HEK293 (cell line): ENCODE data around the gene MSH5.

ENCODE experiments used
- CTCF ChIA-PET: fragments of 350-600 bp; formaldehyde crosslinking; extraction: SDS; loops from one replicate; lab custom pipeline; 2021; ENCODE audit warnings: antibody characterized with exemption; lab: Yijun Ruan, JAX
- POLR2A ChIA-PET: fragments of 300-600 bp; formaldehyde crosslinking; extraction: SDS; loops from one replicate; lab custom pipeline; 2020; ENCODE audit warnings: antibody characterized with exemption, inconsistent platforms; lab: Yijun Ruan, JAX
- H3K27ac ChIP-seq: fragments of 200-500 bp; sonication (Bioruptor generic); 2 replicates; pipeline ENCODE4 v1.5.1; 2014; ENCODE audit warnings: low read depth, low read length, control low read depth, inconsistent platforms; ENCODE audit errors: extremely low read depth
- H3K36me3 ChIP-seq, 2 experiments: fragments of 200-500 bp in 1 of 2; sonication (Bioruptor generic) in 1 of 2; 1 replicate in 1 of 2; 2 replicates in 1 of 2; pipeline ENCODE4 v1.5.1; 2014 to 2017; ENCODE audit warnings: inconsistent platforms in 2 of 2, low read length in 2 of 2; ENCODE audit not compliant: control insufficient read depth in 2 of 2, insufficient read depth in 1 of 2
- H3K4me1 ChIP-seq: fragments of 200-500 bp; sonication (Bioruptor generic); 2 replicates; pipeline ENCODE4 v1.5.1; 2014; ENCODE audit warnings: mild to moderate bottlenecking, low read length, inconsistent platforms; ENCODE audit not compliant: control insufficient read depth, insufficient read depth
- H3K4me3 ChIP-seq: 2 replicates; pipeline ENCODE4 v1.5.1; 2011; ENCODE audit warnings: low read depth, mild to moderate bottlenecking, control low read depth, low read length, moderate library complexity
- H3K9me3 ChIP-seq: fragments of 200-500 bp; sonication (Bioruptor generic); 2 replicates; pipeline ENCODE4 v1.5.1; 2014; ENCODE audit warnings: low read depth, low read length, inconsistent platforms; ENCODE audit not compliant: control insufficient read depth, insufficient read depth
- PRDM1 ChIP-seq: fragments of 450-650 bp; formaldehyde crosslinking; IDR thresholded peaks from 2 replicates; pipeline ENCODE4; 2016; ENCODE audit warnings: missing biosample characterization, missing genetic modification characterization
- SALL2 ChIP-seq: fragments of 450-650 bp; formaldehyde crosslinking; IDR thresholded peaks from 2 replicates; pipeline ENCODE4 v1.5.0; 2017; ENCODE audit warnings: missing biosample characterization, mild to moderate bottlenecking, missing genetic modification characterization, borderline replicate concordance
- SCRT2 ChIP-seq: fragments of 450-650 bp; formaldehyde crosslinking; IDR thresholded peaks from 2 replicates; pipeline ENCODE4 v1.5.1; 2016; ENCODE audit warnings: missing biosample characterization, missing genetic modification characterization
- WT1 ChIP-seq: fragments of 450-650 bp; formaldehyde crosslinking; IDR thresholded peaks from 2 replicates; pipeline ENCODE4 v1.5.1; 2016; ENCODE audit warnings: missing biosample characterization, missing genetic modification characterization
- ZBTB17 ChIP-seq: fragments of 450-650 bp; formaldehyde crosslinking; IDR thresholded peaks from 2 replicates; pipeline ENCODE4 v1.5.1; 2016; ENCODE audit warnings: missing biosample characterization, missing genetic modification characterization
- ZIC2 ChIP-seq: fragments of 450-650 bp; formaldehyde crosslinking; IDR thresholded peaks from 2 replicates; pipeline ENCODE4 v1.5.1; 2016; ENCODE audit warnings: missing biosample characterization, missing genetic modification characterization
- ZNF16 ChIP-seq: fragments of 450-650 bp; formaldehyde crosslinking; IDR thresholded peaks from 2 replicates; pipeline ENCODE4 v1.5.1; 2016; ENCODE audit warnings: low read depth, missing biosample characterization, missing genetic modification characterization
- ZNF169 ChIP-seq: fragments of 450-650 bp; formaldehyde crosslinking; IDR thresholded peaks from 2 replicates; pipeline ENCODE4 v1.5.1; 2016; ENCODE audit warnings: missing biosample characterization, missing genetic modification characterization
- ZNF18 ChIP-seq: fragments of 450-650 bp; formaldehyde crosslinking; IDR thresholded peaks from 2 replicates; pipeline ENCODE4 v1.5.1; 2016; ENCODE audit warnings: missing biosample characterization, missing genetic modification characterization
- ZNF202 ChIP-seq: fragments of 450-650 bp; formaldehyde crosslinking; IDR thresholded peaks from 2 replicates; pipeline ENCODE4 v1.5.1; 2016; ENCODE audit warnings: missing biosample characterization, missing genetic modification characterization, borderline replicate concordance
- ZNF23 ChIP-seq: fragments of 450-650 bp; formaldehyde crosslinking; IDR thresholded peaks from 2 replicates; pipeline ENCODE4 v1.5.1; 2016; ENCODE audit warnings: missing biosample characterization, missing genetic modification characterization, borderline replicate concordance
- ZNF341 ChIP-seq: fragments of 450-650 bp; formaldehyde crosslinking; IDR thresholded peaks from 2 replicates; pipeline ENCODE4; 2016; ENCODE audit warnings: low read depth, missing biosample characterization, missing genetic modification characterization
- ZNF423 ChIP-seq: fragments of 450-650 bp; formaldehyde crosslinking; IDR thresholded peaks from 2 replicates; pipeline ENCODE4 v1.5.1; 2016; ENCODE audit warnings: missing biosample characterization, missing genetic modification characterization
- ZNF548 ChIP-seq: fragments of 450-650 bp; formaldehyde crosslinking; IDR thresholded peaks from 2 replicates; pipeline ENCODE4 v1.5.1; 2016; ENCODE audit warnings: missing biosample characterization, missing genetic modification characterization
- ZNF549 ChIP-seq: fragments of 450-650 bp; IDR thresholded peaks from 2 replicates; pipeline ENCODE4 v1.5.1; 2018; ENCODE audit warnings: missing biosample characterization, missing genetic modification characterization, mild to moderate bottlenecking, inconsistent platforms, moderate library complexity
- ZNF596 ChIP-seq: fragments of 450-650 bp; IDR thresholded peaks from 2 replicates; pipeline ENCODE4 v1.5.0; 2018; ENCODE audit warnings: missing biosample characterization, mild to moderate bottlenecking, missing genetic modification characterization, moderate library complexity
- ZNF654 ChIP-seq: fragments of 450-650 bp; formaldehyde crosslinking; IDR thresholded peaks from 2 replicates; pipeline ENCODE4 v1.5.1; 2016; ENCODE audit warnings: low read depth, missing biosample characterization, missing genetic modification characterization
- ZNF677 ChIP-seq: fragments of 450-650 bp; IDR thresholded peaks from 2 replicates; pipeline ENCODE4 v1.5.0; 2018; ENCODE audit warnings: missing biosample characterization, mild to moderate bottlenecking, missing genetic modification characterization, moderate library complexity
- ZNF768 ChIP-seq: fragments of 450-650 bp; formaldehyde crosslinking; IDR thresholded peaks from 2 replicates; pipeline ENCODE4 v1.5.1; 2018; ENCODE audit warnings: missing biosample characterization, mild to moderate bottlenecking, missing genetic modification characterization
- TF ChIP-seq, protein P1 (sequence below): fragments of 450-650 bp; IDR thresholded peaks from 2 replicates; pipeline ENCODE4 v1.5.1; 2018; ENCODE audit warnings: missing biosample characterization, missing genetic modification characterization
- TF ChIP-seq, protein P2 (sequence below): fragments of 450-650 bp; formaldehyde crosslinking; IDR thresholded peaks from 2 replicates; pipeline ENCODE4 v1.5.1; 2017; ENCODE audit warnings: missing biosample characterization, missing genetic modification characterization
- TF ChIP-seq, protein P3 (sequence below): fragments of 450-650 bp; formaldehyde crosslinking; IDR thresholded peaks from 2 replicates; pipeline ENCODE4 v1.5.1; 2016; ENCODE audit warnings: missing biosample characterization, missing genetic modification characterization
- TF ChIP-seq, protein P4 (sequence below): fragments of 450-650 bp; formaldehyde crosslinking; IDR thresholded peaks from 2 replicates; pipeline ENCODE4 v1.5.1; 2017; ENCODE audit warnings: missing biosample characterization, mild to moderate bottlenecking, missing genetic modification characterization, moderate library complexity

Gene MSH5

DNA sequence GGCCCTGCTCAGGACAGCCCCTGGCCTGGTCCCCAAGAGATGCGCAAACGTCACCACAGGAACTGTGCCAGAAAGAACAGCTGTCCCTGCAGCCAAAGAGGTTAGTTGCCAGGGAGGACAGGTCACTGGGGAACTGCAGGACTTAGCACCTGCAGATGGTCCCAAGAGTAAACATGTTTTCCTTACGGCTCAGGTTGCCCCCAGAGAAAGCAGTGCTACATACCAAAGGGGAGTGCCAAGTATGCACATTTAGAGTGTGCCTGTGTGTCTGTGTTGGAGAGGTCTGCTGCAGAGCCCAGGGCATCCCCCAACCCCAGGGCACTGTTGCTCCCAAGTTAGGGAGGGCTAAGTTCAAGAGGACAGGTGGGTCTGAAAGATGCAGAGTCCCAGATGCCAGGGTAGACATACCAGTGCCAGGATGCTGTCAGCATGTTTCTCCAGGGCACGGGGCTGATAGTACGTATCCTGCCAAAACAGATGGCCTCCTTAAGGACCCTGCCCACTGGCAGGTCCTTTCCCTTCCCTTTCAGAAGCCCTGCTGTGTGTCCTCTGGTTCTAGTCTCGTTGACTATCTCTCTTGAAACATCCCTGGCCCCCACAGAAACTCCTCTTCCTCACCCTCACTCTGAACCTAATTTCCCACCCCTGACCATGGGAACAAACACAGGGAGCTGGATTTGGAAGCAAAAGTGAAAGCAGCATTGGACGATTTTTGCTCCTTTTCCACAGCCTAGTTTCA is 38.0 kb upstream of the MSH5 start:
- POLR2A ChIA-PET: interaction anchor here (0.5 to 2.8 kb wide), 12 partner anchors 8 to 155 kb away, joined by 3 to 30 read pairs (median 10); partner anchors contain the start of genes ATP6V1G2, C6orf47, DDAH2 and HSPA1B
- Histone ChIP-seq H3K36me3 (peaks cover 4 to 17% of the 10 kb centered on the region in 2 experiments; a peak in 2 of 3 replicates), H3K4me3 (peak overlapping the region; percentile 63), H3K27ac (no peak overlapping the region; the same call in 1 of the 2 replicates), H3K4me1 (no peaks in the 10 kb centered on the region), H3K9me3 (no peaks in the 10 kb centered on the region)
- TF ChIP-seq, protein P1, sequence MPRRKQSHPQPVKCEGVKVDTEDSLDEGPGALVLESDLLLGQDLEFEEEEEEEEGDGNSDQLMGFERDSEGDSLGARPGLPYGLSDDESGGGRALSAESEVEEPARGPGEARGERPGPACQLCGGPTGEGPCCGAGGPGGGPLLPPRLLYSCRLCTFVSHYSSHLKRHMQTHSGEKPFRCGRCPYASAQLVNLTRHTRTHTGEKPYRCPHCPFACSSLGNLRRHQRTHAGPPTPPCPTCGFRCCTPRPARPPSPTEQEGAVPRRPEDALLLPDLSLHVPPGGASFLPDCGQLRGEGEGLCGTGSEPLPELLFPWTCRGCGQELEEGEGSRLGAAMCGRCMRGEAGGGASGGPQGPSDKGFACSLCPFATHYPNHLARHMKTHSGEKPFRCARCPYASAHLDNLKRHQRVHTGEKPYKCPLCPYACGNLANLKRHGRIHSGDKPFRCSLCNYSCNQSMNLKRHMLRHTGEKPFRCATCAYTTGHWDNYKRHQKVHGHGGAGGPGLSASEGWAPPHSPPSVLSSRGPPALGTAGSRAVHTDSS (tag by site-specific recombination): peak; percentile 34; the same call in 1 of the 2 replicates
- TF ChIP-seq PRDM1 (tag by site-specific recombination) (0 out of 2 replicates have a peak, but pooled peaks have one; percentile 65), ZNF677 (tag by site-specific recombination) (no peak), ZNF596 (tag by site-specific recombination) (no peak), ZNF169 (tag by site-specific recombination) (no peak), SCRT2 (0 out of 2 replicates have a peak, but pooled peaks have one; percentile 24)
- TF ChIP-seq, protein P2, sequence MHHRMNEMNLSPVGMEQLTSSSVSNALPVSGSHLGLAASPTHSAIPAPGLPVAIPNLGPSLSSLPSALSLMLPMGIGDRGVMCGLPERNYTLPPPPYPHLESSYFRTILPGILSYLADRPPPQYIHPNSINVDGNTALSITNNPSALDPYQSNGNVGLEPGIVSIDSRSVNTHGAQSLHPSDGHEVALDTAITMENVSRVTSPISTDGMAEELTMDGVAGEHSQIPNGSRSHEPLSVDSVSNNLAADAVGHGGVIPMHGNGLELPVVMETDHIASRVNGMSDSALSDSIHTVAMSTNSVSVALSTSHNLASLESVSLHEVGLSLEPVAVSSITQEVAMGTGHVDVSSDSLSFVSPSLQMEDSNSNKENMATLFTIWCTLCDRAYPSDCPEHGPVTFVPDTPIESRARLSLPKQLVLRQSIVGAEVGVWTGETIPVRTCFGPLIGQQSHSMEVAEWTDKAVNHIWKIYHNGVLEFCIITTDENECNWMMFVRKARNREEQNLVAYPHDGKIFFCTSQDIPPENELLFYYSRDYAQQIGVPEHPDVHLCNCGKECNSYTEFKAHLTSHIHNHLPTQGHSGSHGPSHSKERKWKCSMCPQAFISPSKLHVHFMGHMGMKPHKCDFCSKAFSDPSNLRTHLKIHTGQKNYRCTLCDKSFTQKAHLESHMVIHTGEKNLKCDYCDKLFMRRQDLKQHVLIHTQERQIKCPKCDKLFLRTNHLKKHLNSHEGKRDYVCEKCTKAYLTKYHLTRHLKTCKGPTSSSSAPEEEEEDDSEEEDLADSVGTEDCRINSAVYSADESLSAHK (tag by site-specific recombination): peak; percentile 93
- TF ChIP-seq, protein P3, sequence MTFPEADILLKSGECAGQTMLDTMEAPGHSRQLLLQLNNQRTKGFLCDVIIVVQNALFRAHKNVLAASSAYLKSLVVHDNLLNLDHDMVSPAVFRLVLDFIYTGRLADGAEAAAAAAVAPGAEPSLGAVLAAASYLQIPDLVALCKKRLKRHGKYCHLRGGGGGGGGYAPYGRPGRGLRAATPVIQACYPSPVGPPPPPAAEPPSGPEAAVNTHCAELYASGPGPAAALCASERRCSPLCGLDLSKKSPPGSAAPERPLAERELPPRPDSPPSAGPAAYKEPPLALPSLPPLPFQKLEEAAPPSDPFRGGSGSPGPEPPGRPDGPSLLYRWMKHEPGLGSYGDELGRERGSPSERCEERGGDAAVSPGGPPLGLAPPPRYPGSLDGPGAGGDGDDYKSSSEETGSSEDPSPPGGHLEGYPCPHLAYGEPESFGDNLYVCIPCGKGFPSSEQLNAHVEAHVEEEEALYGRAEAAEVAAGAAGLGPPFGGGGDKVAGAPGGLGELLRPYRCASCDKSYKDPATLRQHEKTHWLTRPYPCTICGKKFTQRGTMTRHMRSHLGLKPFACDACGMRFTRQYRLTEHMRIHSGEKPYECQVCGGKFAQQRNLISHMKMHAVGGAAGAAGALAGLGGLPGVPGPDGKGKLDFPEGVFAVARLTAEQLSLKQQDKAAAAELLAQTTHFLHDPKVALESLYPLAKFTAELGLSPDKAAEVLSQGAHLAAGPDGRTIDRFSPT (tag by site-specific recombination): no peak
- CTCF ChIA-PET: interaction anchor here (0.7 to 1.2 kb wide), 4 partner anchors 9 to 130 kb away, joined by 3 to 4 read pairs (median 4); no protein-coding TSS in a partner anchor

DNA sequence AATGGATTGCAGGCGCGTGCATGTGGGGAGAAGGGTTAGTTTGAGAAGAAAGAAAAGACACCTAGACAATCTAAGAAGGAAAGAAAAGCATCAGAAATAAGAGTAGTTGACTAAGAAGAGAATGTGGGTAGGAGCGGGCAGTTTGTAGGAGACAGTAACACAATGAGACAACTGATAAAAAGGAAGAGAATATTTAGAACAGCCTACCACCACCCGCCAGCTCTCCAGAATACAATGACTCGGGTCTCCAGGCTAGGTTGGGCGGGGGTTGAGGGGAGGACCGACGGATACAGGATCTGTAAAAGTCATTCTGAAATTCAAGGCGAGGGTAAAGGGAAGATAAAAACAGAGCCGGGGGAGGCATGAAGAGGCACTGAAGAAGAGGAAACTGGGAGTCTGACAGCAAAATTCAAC is 37.4 kb upstream of the MSH5 start:
- peak overlapping the region; percentile 62 for H3K27ac ChIP-seq
- peaks cover 4 to 13% of the 10 kb centered on the region in 2 experiments; a peak in 2 of 3 replicates for H3K36me3 ChIP-seq
- H3K9me3 ChIP-seq: no peaks in the 10 kb centered on the region
- no peaks in the 10 kb centered on the region for H3K4me1 ChIP-seq
- ChIA-PET CTCF (interaction anchor here (0.7 to 1.2 kb wide), 4 partner anchors 8 to 129 kb away, joined by 3 to 4 read pairs (median 4); no protein-coding TSS in a partner anchor), POLR2A (interaction anchor here (0.5 to 2.8 kb wide), 22 partner anchors 9 to 1829 kb away, joined by 3 to 30 read pairs (median 8); partner anchors contain the start of genes ATP6V1G2, BAG6, C6orf47 and DDAH2)
- H3K4me3 ChIP-seq: peak overlapping the region; percentile 63
- TF ChIP-seq ZNF18 (no peak), WT1 (tag by site-specific recombination) (no peak), ZNF768 (no peak), ZNF423 (tag by site-specific recombination) (no peak), ZNF654 (tag by site-specific recombination) (no peak), ZNF341 (peak; percentile 21), ZNF202 (no peak), ZNF16 (tag by site-specific recombination) (no peak), ZNF548 (no peak), ZNF23 (no peak), PRDM1 (tag by site-specific recombination) (peak; percentile 3; the same call in 1 of the 2 replicates), SALL2 (tag by site-specific recombination) (no peak), ZIC2 (tag by site-specific recombination) (no peak), ZNF549 (tag by site-specific recombination) (no peak), ZBTB17 (tag by site-specific recombination) (no peak)
- TF ChIP-seq, protein P4, sequence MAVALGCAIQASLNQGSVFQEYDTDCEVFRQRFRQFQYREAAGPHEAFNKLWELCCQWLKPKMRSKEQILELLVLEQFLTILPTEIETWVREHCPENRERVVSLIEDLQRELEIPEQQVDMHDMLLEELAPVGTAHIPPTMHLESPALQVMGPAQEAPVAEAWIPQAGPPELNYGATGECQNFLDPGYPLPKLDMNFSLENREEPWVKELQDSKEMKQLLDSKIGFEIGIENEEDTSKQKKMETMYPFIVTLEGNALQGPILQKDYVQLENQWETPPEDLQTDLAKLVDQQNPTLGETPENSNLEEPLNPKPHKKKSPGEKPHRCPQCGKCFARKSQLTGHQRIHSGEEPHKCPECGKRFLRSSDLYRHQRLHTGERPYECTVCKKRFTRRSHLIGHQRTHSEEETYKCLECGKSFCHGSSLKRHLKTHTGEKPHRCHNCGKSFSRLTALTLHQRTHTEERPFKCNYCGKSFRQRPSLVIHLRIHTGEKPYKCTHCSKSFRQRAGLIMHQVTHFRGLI: peak; percentile 17; the same call in 1 of the 2 replicates
